Aortic smooth muscle cell (primary cell): ENCODE measurements around the gene ACAT1. TPM values are rescaled to one million over a fixed set of nuclear protein-coding genes. Genes with fewer than 3 reads are reported as not detected.

Experiments used
- total RNA-seq: library from RNA; depleted of rRNA; stranded (reverse); fragments of >200 nt; gene quantifications from 2 replicates; pipeline ENCODE4 v1.2.3, GENCODE V29; 2014

The ACAT1 gene
- total RNA-seq = 119 and 123 TPM in 2 replicates

GRCh38 chr11:108121274-108122155 is at the start of gene ACAT1:
TSS of gene ACAT1 (plus strand) at chr11:108121567. CDS start at chr11:108121607, 40 bp downstream.

Other genes with a start within 250 kb of the ACAT1 start
- not detected in 2 replicates for gene RAB39A, start 193.1 kb upstream of the ACAT1 start, total RNA-seq
- 29.1 and 35.2 TPM in 2 replicates for gene CUL5, start 112.7 kb upstream of the ACAT1 start, total RNA-seq
- gene NPAT, start 101.1 kb downstream of the ACAT1 start, total RNA-seq = 13.4 and 14.7 TPM in 2 replicates
- gene ATM, start 101.5 kb downstream of the ACAT1 start, total RNA-seq = 105 and 119 TPM in 2 replicates